Right cardiac atrium (tissue), 5 donors: ENCODE data around the gene ZNF823. TPM values are rescaled to one million over a fixed set of nuclear protein-coding genes. Genes with fewer than 3 reads are reported as not detected.

Experiments used
- ATAC-seq, 2 donors: fragments of 200-7000 bp; cut with Tn5 transposase; one replicate each; pipeline versions ENCODE4 v1.8.0 to v1.9.1; 2020; ENCODE audit warnings: moderate library complexity in 2 of 2, mild to moderate bottlenecking in 1 of 2
- DNase-seq, 3 donors: peaks; one replicate each; pipeline ENCODE4 v3.0.0-alpha.2; 2020
- H3K27ac ChIP-seq: one replicate; pipeline ENCODE4 v1.5.1; 2013; ENCODE audit warnings: mild to moderate bottlenecking, low read length, control low read depth, moderate library complexity
- H3K27me3 ChIP-seq: one replicate; pipeline ENCODE4 v1.6.1; 2013; ENCODE audit not compliant: control insufficient read depth, insufficient read depth
- H3K4me1 ChIP-seq: one replicate; pipeline ENCODE4 v1.6.1; 2013; ENCODE audit warnings: low read length; ENCODE audit not compliant: control insufficient read depth, insufficient read depth
- H3K4me3 ChIP-seq: one replicate; pipeline ENCODE4 v1.5.1; 2013; ENCODE audit warnings: low read length, control low read depth
- H3K9me3 ChIP-seq: one replicate; pipeline ENCODE4 v1.6.1; 2013; ENCODE audit warnings: low read length; ENCODE audit not compliant: control insufficient read depth
- WGBS: extraction: QIAGEN DNeasy Blood & Tissue Kit; methylation state at CpG from one replicate; pipeline ENCODE4 v1.1.7; 2013; 5-methylcytosine and 5-hydroxymethylcytosine counted together
- intact Hi-C, 4 donors: fragments of 100-400 bp; cut with DNase I; formaldehyde crosslinking; loops; one replicate each; pipeline versions ENCODE4 v1.11.0 to v1.14.0; 2022 to 2023
- polyA plus RNA-seq: library from polyadenylated mRNA; stranded (reverse); fragments of 200-250 nt; gene quantifications from one replicate; pipeline ENCODE4 v1.2.3, GENCODE V29; 2013
- total RNA-seq, 4 donors: library from RNA; stranded (reverse); fragmentation: NEBNext Ultra II Directional; extraction: Animal tissue kit (Norgen Biotek cat#: 25700); gene quantifications; one replicate each; pipeline ENCODE4 v1.2.1, GENCODE V29; 2021
- donor health status: healthy with polysubstance abuse.
- donor health status: DM: no; HTN: yes; CAD: no.
- donor health status: DM: no; HTN: no; CAD: no.
- donor health status: DM: no; HTN: yes; CAD: no; lungs with severe emphysema.
- donor health status: DM: yes; HTN: yes; CAD: no.

Gene ZNF823
- total and polyA plus RNA-seq, 5 donors: 2.2 to 6.0 (median 4.4) TPM

DNA sequence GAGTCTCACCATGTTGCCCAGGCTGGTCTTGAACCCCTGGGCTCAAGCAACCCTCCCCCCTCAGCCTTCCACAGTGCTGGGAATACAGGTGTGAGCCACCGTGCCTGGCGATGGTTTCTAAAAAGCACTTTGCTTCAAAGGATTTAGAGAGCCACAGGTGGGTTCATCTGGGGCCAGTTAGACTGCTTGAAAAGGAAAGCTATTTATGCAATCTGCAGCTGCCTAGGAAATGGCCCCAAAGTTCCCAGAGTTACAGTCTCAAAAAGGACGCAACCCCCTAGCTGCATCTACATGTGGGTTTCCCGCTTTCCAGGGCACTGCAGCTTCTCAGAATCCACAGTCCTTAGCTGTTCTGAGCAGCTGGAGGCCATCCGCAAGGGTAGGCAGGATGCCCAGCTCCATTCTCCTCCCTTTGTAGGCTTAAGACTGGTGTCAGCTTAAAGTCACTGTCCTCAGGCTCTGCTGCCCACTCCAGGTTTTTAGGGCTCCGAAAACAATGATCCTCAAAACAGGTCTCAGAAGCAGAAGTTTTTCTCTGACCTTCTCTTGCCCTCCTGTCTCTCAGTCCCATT, 41.4 kb downstream of the ZNF823 start:
- no peak for ATAC-seq
- intact Hi-C loops: no loop called here
- Histone ChIP-seq H3K9me3 (no peaks in the 10 kb centered on the region), H3K4me1 (no peaks in the 10 kb centered on the region), H3K4me3 (no peak overlapping the region), H3K27me3 (no peaks in the 10 kb centered on the region), H3K27ac (no peak overlapping the region)
- 75% methylated on average over 6 of the region's 6 CpGs for WGBS
- DNase-seq: no peak

DNA sequence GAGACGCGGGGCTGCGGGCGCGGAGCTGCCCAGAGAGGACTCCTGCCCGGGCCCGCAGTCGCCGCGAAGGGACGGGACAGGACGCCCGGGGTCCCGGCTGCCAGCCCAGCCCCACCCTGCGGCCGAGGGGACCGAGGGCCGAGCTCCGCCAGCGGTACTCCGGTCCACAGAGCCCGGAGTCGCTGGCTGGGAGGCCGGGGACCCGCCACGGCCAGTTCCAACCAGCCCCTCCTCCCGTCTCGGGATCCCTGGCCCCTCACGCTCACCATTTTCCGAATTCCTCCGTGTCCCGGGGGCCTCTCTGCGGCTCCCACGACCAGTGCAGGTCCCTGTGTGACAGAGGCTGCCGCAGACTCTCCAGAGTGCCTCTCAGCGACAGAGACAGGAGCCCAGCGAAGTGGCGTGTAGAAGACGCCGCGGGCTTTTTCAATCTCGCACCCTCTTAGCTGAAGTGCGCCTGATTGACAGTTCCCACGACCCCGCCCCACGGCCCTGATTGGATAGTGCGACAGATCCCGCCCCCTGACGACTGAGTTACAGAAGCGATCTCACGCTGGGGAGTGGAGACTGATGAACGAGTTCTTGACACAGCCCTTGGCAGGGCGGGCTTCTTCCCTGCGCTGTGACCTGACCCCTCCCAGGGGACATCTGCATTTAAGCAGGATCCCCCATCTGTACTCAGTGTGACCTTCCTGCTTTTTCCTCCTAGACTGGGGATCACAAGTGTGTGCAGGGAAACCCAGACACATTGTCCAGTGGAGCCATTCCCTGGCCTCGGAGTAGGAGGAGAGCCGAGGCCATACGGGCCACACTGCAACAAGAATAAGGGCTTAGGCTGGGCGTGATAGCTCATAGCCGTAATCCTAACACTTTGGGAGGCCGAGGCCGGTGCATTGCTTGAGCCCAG, 44.0 kb downstream of the ZNF823 start:
- Histone ChIP-seq H3K4me3 (peak overlapping the region; percentile 87), H3K4me1 (no peaks in the 10 kb centered on the region), H3K27me3 (no peaks in the 10 kb centered on the region), H3K9me3 (no peaks in the 10 kb centered on the region), H3K27ac (peak overlapping the region; percentile 27)
- intact Hi-C loops: no loop called here
- ATAC-seq: peak; percentile 100
- 3% methylated on average over 61 of the region's 61 CpGs for WGBS
- DNase-seq: peak; percentile 96 to 99 (median 98)

DNA sequence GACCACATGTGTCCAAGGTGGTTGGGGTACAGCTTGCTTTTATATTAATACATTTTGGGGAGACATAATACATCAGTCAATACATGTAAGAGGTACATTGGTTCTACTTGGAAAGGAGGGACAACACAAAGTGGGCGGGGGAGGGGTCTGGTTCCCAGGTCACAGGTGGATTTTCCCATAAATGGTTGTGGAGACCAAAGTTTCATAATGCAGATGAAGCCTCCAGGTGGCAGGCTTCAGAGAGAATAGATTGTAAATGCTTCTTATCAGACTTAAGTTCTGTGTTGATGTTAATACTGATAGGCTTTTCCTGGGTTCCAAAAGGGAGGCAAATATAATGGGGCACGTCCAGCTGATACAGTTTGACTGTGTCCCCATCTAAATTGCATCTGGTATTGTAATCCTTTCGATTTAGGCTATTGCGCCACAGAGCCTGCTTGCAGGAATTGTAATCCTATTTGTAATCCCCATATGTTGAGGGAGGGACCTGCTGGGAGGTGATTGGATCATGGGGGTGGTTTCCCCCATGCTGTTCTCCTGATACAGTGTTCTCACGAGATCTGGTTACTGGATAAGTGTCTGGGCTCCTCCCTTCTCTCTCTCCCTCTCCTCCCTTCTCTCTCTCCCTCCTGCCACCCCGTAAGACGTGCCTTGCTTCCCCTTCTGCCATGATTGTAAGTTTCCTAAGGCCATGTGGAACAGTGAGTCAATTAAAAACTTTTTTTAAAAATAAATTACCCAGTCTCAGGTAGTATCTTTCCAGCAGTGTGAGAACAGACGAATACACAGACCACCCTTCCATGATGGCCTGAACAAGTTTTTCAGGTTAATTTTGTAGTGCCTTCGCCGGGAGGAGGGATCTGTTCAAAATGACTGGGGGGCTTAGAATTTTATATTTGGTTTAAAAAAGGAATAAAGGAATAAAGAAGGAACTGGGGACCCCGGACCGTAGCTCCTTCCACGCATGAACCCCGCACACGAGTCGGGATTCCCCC, 44.9 kb downstream of the ZNF823 start:
- no peak overlapping the region for H3K27ac ChIP-seq

DNA sequence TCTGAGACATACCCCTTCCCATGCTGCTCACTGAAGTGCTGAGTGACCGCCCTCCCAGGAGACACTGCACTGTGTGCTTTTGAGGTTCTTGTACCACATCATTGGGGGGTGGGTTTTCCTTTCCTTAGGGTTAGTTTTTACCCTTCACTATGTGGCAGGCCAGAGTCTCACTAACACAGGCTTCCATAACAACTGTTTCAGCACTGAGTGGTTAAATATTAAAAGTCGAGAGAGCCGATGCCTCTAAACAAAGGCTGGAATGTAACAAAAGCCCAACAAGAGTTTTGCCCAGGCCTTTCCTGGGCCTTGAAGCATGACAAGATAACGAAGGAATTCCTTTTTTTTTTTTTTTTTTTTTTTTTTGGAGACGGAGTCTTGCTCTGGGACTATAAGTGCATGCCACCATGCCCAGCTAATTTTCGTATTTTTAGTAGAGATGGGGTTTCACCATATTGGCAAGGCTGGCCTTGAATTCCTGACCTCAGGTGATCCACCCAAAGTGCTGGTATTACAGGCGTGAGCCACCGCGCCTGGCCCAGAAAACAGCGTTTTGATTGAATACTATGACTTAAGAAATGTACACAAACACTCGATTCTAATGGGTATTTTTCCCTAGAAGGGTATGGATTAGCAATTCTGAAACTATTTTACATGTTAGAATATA, 46.5 kb downstream of the ZNF823 start:
- DNase-seq: no peak
- intact Hi-C loops: no loop called here
- ATAC-seq: no peak

More for the DNA sequence above, 44.9 kb downstream of the ZNF823 start:
- DNase-seq (no peak), ATAC-seq (peak in 1 of 2 donors; percentile 11)
- no peaks in the 10 kb centered on the region for H3K9me3 ChIP-seq
- peak overlapping the region; percentile 87 for H3K4me3 ChIP-seq
- H3K4me1 ChIP-seq: no peaks in the 10 kb centered on the region
- 25% methylated on average over 16 of the region's 16 CpGs for WGBS
- H3K27me3 ChIP-seq: no peaks in the 10 kb centered on the region
- intact Hi-C loops: no loop called here

DNA sequence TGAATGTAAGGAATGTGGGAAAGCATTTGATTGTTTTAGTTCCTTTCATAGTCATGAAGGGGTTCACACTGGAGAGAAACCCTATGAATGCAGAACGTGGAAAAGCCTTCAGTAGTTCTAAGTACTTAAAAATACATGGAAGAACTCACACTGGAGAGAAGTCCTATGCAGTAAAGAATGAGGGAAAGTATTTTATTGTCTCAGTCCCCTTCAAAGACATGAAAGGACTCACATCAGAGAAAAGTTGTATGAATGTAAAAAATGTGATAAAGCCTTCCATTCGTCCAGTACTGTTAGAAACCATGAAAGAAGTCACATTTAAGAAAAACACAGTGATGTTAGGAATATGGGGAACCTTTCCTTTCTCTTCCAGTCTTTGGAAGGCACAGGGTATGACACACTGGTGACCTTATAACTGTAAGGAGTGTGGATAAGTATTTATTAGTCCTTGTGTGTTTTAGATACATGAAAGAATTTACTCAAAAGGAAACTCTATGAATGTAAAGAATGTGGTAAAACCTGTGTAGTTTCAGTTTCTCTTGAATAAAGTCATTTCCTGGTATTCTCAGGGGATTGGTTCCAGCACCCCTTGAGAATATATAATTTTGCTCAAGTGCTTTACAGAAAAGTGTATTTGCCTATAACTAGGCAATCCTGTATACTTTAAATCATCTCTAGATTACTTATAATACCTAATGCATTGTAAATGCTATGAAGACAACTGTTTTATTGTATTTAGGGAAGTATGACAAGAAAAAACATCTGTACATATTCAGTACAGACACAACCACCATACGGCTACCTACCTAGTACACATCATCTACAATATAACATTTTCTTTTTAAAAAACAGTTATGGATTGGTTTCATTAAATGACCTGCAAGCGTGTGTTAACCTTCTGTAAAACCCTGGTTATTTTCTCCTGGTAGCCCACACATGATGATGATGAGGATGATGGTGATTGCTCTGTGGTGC, 52.8 kb downstream of the ZNF823 start:
- H3K27me3 ChIP-seq: no peaks in the 10 kb centered on the region
- no peak overlapping the region for H3K4me3 ChIP-seq
- no peak for DNase-seq
- no peak overlapping the region for H3K27ac ChIP-seq
- ATAC-seq: no peak
- intact Hi-C loops: no loop called here
- H3K4me1 ChIP-seq: no peaks in the 10 kb centered on the region
- H3K9me3 ChIP-seq: peaks cover 2% of the 10 kb centered on the region
- 88% methylated on average over 4 of the region's 4 CpGs for WGBS

More for the DNA sequence above, 46.5 kb downstream of the ZNF823 start:
- H3K4me3 ChIP-seq: no peak overlapping the region
- 74% methylated on average over 11 of the region's 11 CpGs for WGBS
- no peaks in the 10 kb centered on the region for H3K27me3 ChIP-seq
- H3K4me1 ChIP-seq: no peaks in the 10 kb centered on the region
- no peaks in the 10 kb centered on the region for H3K9me3 ChIP-seq
- H3K27ac ChIP-seq: no peak overlapping the region

DNA sequence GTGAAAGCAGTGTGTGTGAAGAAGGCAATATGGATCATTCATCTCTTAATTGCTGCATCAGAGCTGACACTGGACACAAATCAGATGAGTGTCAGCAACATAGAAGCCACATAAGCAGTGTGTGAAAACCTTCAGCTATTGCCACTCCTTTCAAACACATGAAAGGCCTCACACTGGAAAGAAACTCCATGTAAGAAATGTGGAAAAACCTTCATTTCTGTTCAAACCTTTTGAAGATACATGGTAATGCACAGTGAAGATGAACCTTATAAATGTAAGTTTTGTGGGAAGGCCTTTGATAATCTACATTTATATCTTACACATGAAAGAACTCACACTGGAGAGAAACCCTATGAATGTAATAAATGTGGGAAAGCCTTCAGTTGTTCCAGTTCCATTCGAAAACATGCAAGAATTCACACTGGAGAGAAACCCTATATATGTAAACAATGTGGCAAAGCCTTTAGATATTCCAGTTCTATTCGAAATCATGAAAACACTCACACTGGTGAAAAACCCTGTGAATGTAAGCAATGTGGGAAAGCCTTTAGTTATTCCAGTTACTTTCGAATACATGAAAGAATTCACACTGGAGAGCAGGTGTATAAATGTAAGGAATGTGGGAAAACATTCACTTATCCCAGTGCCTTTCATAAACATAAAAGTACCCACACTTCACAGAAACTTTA, 53.6 kb downstream of the ZNF823 start:
- Histone ChIP-seq H3K9me3 (peaks cover 5% of the 10 kb centered on the region), H3K4me3 (no peak overlapping the region), H3K27me3 (no peaks in the 10 kb centered on the region), H3K27ac (no peak overlapping the region), H3K4me1 (no peaks in the 10 kb centered on the region)
- 95% methylated on average over 3 of the region's 3 CpGs for WGBS
- no peak for DNase-seq
- intact Hi-C loops: no loop called here
- ATAC-seq: no peak

DNA sequence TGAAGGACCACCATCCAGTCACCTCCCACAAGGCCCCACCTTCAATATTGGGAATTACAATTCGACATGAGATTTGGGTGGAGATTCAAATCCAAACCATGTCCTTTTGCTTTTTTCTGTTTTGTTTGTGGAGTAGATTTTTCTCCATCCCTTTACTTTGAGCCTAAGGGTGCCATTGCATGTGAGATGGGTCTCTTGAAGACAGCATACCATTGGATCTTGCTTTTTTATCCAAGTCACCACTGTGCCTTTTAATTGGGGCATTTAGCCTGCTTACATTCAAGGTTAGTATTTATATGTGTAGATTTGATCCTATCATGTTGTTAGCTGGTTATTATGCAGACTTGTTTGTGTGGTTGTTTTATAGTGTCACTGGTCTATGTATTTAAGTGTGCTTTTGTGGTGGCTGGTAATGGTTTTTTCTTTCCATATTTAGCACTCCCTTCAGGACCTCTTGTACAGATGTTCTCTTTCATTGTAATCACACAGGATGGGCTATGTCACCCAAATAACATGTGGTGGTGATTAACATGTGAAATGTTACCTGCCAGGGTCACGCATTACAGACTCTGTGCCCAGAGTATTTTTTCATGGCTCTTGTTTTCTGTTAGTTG, 58.0 kb downstream of the ZNF823 start:
- H3K4me1 ChIP-seq: no peaks in the 10 kb centered on the region
- H3K27ac ChIP-seq: no peak overlapping the region
- no peaks in the 10 kb centered on the region for H3K27me3 ChIP-seq
- H3K4me3 ChIP-seq: no peak overlapping the region
- ATAC-seq: no peak
- intact Hi-C loops: no loop called here
- WGBS: 95% methylated on average over 2 of the region's 2 CpGs
- peaks cover 5% of the 10 kb centered on the region for H3K9me3 ChIP-seq
- no peak for DNase-seq

DNA sequence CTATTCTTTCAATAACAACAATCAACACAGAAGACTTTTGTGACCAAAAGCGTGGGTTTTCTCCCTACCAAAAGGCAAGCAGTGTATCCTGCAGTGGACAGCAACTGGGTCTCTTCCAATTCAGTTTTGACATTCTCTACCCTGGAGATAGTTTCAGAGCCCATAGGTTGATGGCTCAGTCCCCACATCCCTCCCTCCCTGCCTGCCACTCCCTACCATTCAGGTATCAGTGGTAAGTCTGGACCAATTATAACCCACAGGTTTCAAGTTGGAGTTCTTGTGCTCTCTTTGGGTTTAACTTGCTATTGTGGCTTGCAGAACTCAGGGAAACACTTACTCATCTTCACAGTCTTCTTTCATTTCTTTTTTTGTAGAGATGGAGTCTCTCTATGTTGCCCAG, 60.2 kb downstream of the ZNF823 start:
- intact Hi-C loops: loop anchor here in 1 of 4 donors (10.0 kb wide), 1 partner anchor 106 kb away; no protein-coding TSS in a partner anchor
- peaks cover 3% of the 10 kb centered on the region for H3K9me3 ChIP-seq
- WGBS: 97% methylated on average over 1 of the region's 1 CpG
- ATAC-seq: no peak
- no peak overlapping the region for H3K4me3 ChIP-seq
- no peaks in the 10 kb centered on the region for H3K27me3 ChIP-seq
- no peaks in the 10 kb centered on the region for H3K4me1 ChIP-seq
- no peak overlapping the region for H3K27ac ChIP-seq
- DNase-seq: no peak
